Measurements from ENCODE around the gene NHS. TPM values are rescaled to one million over a fixed set of nuclear protein-coding genes. Genes with fewer than 3 reads are reported as not detected.

NHS gene
- total RNA-seq (2022; extraction: Qiagen RNA extraction; ENCODE audit: low read depth), result 2.9 to 5.9 TPM (median 5.5 TPM) in 5 replicates

GRCh38 chrX:17374619-17375366 lies at the start of gene NHS:
Gene NHS (plus strand): TSS chrX:17375200. CDS start chrX:17375758, 558 bp downstream.

GRCh38 chrX:17736856-17737709 lies 362.1 kb downstream of the NHS start, which contains the start of gene SCML1:
Gene SCML1 (plus strand): TSS chrX:17737493. CDS start chrX:17744187, 6,694 bp downstream.

